CD4-positive, alpha-beta T cell treated with Interleukin-6 at 100 ng/mL for 8 hours (primary cell): Measurements from ENCODE around the gene ZDHHC18.

ENCODE experiments used
- DNase-seq: peaks from one replicate; pipeline ENCODE4 v3.0.0-alpha.2; 2020; ENCODE audit warnings: mixed read lengths, low spot score

Gene ZDHHC18

DNA sequence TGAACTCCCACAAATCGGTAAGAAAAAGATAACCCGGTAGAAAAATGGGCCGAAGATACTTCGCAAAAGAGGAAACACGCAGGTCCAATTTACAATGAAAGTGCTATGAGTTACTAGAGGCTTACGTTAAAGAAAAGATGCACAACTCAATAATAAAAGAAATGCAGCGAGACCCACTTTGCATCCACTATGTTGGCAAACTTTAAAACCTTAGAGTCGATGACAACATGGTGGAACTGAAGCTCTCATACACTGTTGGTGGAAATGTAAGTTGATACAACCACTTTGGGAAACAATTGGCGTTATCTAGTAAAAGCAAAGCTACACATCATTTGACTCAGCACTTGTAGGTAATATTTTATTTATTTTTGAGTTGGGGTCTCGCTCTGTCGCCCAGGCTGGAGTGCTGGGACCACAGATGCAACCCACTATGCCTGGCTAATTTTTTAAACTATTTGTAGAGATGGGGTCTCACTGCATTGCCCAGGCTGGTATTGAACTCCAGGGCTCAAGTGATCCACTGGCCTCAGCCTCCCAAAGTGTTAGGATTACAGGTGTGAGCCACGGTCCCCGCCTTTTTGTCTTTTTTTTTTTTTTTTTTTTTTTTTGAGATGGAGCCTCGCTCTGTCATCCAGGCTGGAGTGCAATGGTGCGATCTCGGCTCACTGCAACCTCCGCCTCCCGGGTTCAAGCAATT, 74.5 kb downstream of the ZDHHC18 start:
- DNase-seq: no peak
